ENCODE data around the gene CBLN4.

CBLN4 gene

DNA sequence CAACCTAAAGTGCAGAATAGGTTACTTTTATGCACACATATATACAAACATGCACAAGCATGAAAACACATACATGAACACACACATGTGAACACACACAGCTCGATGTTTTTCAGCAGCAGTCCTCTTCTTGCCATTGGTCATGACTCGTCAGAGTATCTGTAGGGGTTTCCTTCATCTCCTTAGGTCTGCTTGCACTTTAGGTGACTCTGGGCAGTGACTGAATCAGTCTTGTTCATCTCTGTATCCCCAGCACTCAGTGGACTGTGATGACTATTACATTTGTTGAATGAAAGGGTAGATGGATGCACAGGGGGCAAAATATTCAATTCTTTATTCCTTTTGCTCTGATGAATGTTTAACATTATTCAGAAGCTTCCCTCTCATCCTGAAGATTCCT lies 26.8 kb downstream of the CBLN4 start:
- no peaks in the 10 kb centered on the region for H3K4me1 Mint-ChIP-seq (ENCODE audit: low read depth in 2 of 2)
- H3K36me3 Mint-ChIP-seq (ENCODE audit: insufficient read depth) = no peaks in the 10 kb centered on the region
- ATAC-seq (replicated peaks) (no peak), DNase-seq (no peak)
- no peak overlapping the region for H3K4me3 Mint-ChIP-seq
- no peak overlapping the region for H3K27ac Mint-ChIP-seq
- no peaks in the 10 kb centered on the region for H3K27me3 Mint-ChIP-seq
- H3K9me3 Mint-ChIP-seq = peaks cover 5 to 9% of the 10 kb centered on the region in 2 donors

DNA sequence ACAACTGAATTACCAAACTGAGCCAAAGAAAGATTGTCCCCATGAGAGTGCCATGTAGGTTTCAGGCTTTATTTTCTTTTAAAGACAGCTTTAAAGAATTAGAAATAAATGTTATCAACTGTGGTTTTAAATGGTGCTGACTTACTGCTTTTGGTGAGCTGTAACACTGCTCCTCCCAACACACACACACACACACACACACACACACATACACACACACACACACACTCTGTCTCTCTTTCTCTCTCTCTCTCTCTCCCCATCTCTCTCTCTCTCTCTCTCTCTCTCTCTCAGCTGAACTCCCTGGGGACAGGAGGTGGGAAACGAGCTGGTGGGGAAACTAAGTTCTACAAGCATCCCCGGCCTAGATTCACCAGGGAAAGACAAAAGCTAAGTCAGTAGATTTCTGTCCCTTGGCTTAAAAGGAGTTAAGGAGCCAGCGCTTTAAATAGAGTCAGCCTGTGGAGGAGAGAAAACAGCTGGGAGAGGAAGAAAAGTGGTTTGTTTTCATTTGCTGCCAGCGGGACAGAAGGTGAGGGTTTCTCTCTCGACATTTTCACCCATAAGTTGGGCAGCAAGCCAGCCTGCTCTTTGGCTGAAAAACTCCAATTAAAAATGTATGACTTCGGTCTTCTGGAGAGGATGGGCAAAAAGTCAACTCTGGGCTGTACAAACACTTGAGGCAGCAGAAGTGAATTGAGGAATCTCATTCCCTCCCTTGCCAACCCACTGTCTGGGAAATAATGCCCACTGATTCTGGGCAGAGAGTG lies 27.4 kb downstream of the CBLN4 start:
- H3K9me3 Mint-ChIP-seq = peaks cover 7 to 9% of the 10 kb centered on the region in 2 donors
- no peaks in the 10 kb centered on the region for H3K36me3 Mint-ChIP-seq (ENCODE audit: insufficient read depth)
- H3K27ac Mint-ChIP-seq = no peak overlapping the region
- DNase-seq (no peak), ATAC-seq (replicated peaks) (no peak)
- no peak overlapping the region for H3K4me3 Mint-ChIP-seq
- H3K4me1 Mint-ChIP-seq (ENCODE audit: low read depth in 2 of 2) = no peaks in the 10 kb centered on the region
- no peaks in the 10 kb centered on the region for H3K27me3 Mint-ChIP-seq

DNA sequence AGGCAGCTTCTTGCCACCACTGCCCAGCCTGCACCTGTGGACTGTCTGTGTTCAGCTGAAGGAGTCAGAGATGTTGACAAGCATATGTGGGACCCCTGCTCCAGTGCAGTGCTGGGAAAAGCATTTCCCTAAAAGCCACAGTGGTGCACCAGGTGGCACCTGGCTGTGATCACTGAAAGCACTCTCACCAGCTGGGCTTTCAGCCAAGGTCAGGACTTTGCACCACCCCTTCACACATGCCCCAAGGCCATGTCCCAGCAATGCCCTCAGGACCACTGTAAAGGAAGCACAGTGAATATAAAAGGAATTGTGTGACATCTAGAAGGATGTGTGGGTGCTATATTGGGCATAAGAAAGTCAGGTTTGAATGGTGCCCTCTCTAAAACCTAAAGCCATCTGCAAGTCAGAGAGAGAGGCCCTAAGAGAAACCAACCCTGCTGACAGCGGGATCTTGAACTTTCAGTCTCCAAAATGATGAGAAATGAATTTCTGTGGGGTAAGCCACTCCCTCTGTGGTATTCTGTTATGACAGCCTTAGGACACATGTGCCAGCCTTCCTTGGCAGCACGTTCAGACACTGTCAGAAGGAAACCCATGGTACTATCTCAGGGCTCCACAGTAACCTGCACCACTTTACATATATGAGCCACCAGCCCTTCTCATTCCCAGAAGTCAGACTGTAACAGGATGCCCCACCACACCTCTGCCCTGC lies 30.7 kb downstream of the CBLN4 start:
- ATAC-seq (replicated peaks) (no peak), DNase-seq (no peak)
- H3K36me3 Mint-ChIP-seq (ENCODE audit: insufficient read depth) = no peaks in the 10 kb centered on the region
- H3K27ac Mint-ChIP-seq = no peak overlapping the region
- H3K4me3 Mint-ChIP-seq = no peak overlapping the region
- peaks cover 10 to 19% of the 10 kb centered on the region in 2 donors for H3K9me3 Mint-ChIP-seq
- H3K4me1 Mint-ChIP-seq (ENCODE audit: low read depth in 2 of 2) = no peaks in the 10 kb centered on the region
- H3K27me3 Mint-ChIP-seq = no peaks in the 10 kb centered on the region

DNA sequence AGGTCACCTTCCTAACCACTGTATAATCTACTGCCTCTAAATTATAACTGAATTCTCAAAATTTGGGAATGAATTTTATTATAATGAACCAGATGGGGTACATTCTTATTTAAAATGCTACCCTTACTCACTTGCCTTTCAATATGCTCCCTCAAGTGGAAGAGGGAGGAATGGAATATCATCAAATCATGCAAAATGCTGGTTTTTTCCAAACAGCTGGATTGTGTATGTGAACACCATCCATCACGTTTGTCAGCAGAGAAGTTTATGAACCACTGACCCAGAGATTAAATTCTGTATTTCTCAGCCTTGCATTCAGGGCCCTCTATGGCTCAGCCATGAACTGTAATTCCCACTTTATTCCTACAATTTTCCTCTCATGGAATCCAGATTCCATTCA lies 40.5 kb downstream of the CBLN4 start:
- no peak for DNase-seq
- Mint-ChIP-seq H3K36me3 (ENCODE audit: insufficient read depth) (no peaks in the 10 kb centered on the region), H3K4me1 (ENCODE audit: low read depth in 2 of 2) (no peaks in the 10 kb centered on the region), H3K4me3 (no peak overlapping the region), H3K27me3 (no peaks in the 10 kb centered on the region), H3K27ac (no peak overlapping the region), H3K9me3 (peaks cover 12 to 20% of the 10 kb centered on the region in 2 donors)
- no peak for ATAC-seq (replicated peaks)

DNA sequence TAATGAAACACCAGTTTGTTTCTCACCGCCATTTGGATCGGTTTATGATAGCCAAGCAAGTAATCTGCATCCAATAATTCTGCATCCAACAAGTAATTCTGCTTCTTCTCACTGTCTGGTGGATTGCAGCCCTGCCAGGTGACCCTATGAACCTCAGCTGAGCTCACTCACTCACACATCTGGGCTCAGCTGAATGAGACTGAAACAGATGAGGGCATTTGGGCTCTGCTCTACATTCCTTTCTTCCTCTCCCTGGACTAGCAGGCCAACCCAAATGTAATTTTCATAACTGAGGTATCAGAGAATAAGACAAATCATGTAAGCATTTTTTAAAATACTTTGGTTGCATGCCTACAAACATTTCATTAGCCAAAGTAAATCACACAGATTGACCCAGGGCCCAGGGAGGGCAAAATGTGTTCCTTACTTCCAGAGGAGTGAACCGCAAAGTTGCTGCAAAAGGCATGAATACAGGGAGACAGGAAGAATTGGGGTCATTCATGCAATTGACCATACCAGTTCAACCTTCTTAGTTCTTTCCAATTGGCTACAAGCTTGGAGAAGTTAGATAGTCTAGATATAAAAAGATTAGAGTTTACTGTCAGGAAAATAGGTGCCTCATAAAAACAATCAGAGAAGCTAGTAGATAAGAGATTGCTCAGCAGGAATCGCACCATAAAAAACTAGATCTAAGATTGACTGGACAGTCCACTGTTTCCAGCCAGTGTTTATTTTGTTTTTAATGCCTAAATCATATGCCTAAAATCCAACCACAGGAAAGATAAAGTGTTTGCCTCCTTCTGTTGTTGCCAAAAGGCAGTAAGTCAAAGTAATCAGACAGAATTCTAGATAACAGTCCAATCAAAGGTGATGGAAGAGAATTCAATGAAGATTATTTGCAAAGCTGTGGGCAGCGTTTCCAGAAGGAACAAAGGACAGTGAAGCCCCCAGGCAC lies 43.7 kb downstream of the CBLN4 start:
- Mint-ChIP-seq H3K27me3 (no peaks in the 10 kb centered on the region), H3K4me1 (ENCODE audit: low read depth in 2 of 2) (no peaks in the 10 kb centered on the region), H3K4me3 (no peak overlapping the region), H3K27ac (no peak overlapping the region), H3K9me3 (peaks cover 5 to 13% of the 10 kb centered on the region in 2 donors), H3K36me3 (ENCODE audit: insufficient read depth) (no peaks in the 10 kb centered on the region)
- ATAC-seq (replicated peaks) (no peak), DNase-seq (no peak)

DNA sequence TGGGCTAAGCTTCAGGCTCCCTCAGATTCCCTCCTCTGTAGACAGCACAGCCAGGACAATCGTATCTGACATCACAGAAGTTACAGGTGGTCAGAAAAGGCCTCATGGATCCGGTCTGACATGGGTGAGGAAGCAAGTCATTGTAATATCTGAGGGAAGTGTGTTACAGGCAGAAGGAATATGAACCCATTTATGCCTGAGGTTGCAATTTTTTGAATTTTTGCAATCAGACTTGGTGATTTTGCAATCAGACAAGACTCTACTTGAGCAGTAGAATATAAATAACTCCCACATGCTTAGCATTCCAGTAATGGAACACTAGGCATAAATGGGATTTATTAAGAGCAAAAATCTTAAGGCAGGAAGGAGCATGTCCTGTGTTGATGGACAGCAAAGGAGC lies 52.1 kb downstream of the CBLN4 start:
- ATAC-seq (replicated peaks) (no peak), DNase-seq (no peak)
- Mint-ChIP-seq H3K9me3 (peaks cover 15 to 25% of the 10 kb centered on the region in 2 donors), H3K4me3 (no peak overlapping the region), H3K27me3 (no peaks in the 10 kb centered on the region), H3K4me1 (ENCODE audit: low read depth in 2 of 2) (no peaks in the 10 kb centered on the region), H3K36me3 (ENCODE audit: insufficient read depth) (no peaks in the 10 kb centered on the region), H3K27ac (no peak overlapping the region)

DNA sequence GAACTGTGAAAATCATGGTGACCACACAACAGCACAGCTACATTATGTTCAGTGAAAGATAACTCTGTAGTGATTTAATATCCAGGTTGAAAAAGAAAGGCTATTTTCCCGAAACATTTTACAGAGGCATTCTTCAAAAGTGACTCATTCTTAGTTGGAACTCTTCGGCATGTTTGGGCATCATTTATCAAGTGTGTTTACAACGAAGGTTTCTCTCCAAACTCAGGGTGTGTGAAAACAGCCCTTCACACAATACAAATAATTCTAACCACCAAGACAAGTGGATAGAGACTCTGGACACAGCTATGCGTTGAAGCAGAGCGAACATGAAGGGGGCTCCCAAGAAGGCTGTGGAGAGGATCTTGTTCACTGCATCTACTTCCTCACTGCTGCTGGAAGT lies 57.6 kb downstream of the CBLN4 start:
- no peaks in the 10 kb centered on the region for H3K36me3 Mint-ChIP-seq (ENCODE audit: insufficient read depth)
- no peak overlapping the region for H3K4me3 Mint-ChIP-seq
- ATAC-seq (replicated peaks) = no peak
- H3K9me3 Mint-ChIP-seq = peaks cover 9 to 34% of the 10 kb centered on the region in 2 donors
- no peaks in the 10 kb centered on the region for H3K27me3 Mint-ChIP-seq
- H3K27ac Mint-ChIP-seq = no peak overlapping the region
- no peak for DNase-seq
- no peaks in the 10 kb centered on the region for H3K4me1 Mint-ChIP-seq (ENCODE audit: low read depth in 2 of 2)

All from effector memory CD8-positive, alpha-beta T cell (primary cell).